GM12878 (cell line): Measurements from ENCODE around the gene HLA-F. TPM values are rescaled to one million over a fixed set of nuclear protein-coding genes. Genes with fewer than 3 reads are reported as not detected.

Experiments
- ATAC-seq: fragments of 200-7000 bp; cut with Tn5 transposase; 3 replicates; pipeline ENCODE4 v1.9.1; 2020; ENCODE audit warnings: mild to moderate bottlenecking, moderate library complexity
- BruUV-seq: library from RNA; stranded (reverse); fragments of 400-500 nt; replicated peaks from 2 replicates; lab custom pipeline; 2021; lab: Mats Ljungman, UMichigan
- CTCF ChIA-PET: fragments of 300-600 bp; sonication (Branson Sonifier 250); formaldehyde crosslinking; extraction: SDS; loops from one replicate; lab custom pipeline; 2021; ENCODE audit warnings: inconsistent platforms; lab: Yijun Ruan, JAX
- POLR2A ChIA-PET: fragments of 350-600 bp; formaldehyde crosslinking; extraction: SDS; loops from one replicate; lab custom pipeline; 2021; ENCODE audit warnings: inconsistent platforms; lab: Charles Lee
- RAD21 ChIA-PET: fragments of 300-600 bp; sonication (Branson Sonifier 250); formaldehyde crosslinking; loops from one replicate; lab custom pipeline; 2023; ENCODE audit warnings: antibody characterized with exemption; ENCODE audit not compliant: unreplicated experiment; lab: Charles Lee
- SMC1A ChIA-PET: fragments of 300-600 bp; sonication (Branson Sonifier 250); formaldehyde crosslinking; loops from one replicate; lab custom pipeline; 2023; ENCODE audit not compliant: unreplicated experiment, uncharacterized antibody; lab: Charles Lee
- DNase-seq: peaks from one replicate; pipeline ENCODE4 v3.0.0-alpha.2; 2011; ENCODE audit warnings: low read depth, low spot score
- FAIRE-seq: peaks from 3 replicates; lab custom pipeline; 2011; peaks lifted over from hg19 to GRCh38; lab: Jason Lieb, UNC
- H2AFZ ChIP-seq: 2 replicates; pipeline ENCODE4 v1.6.0; 2011; ENCODE audit warnings: low read depth, low read length, control low read depth; ENCODE audit not compliant: control insufficient read depth
- H3K27ac ChIP-seq: 2 replicates; pipeline ENCODE4 v1.5.1; 2011; ENCODE audit warnings: control low read depth; ENCODE audit not compliant: control insufficient read depth, insufficient read depth
- H3K27me3 ChIP-seq, 2 experiments: replicated peaks in 1 of 2; 2 replicates each; pipeline versions ENCODE4 v1.6.0 to v1.6.1; 2011; ENCODE audit warnings: low read length in 1 of 2; ENCODE audit not compliant: control insufficient read depth in 2 of 2, insufficient read depth in 2 of 2
- H3K36me3 ChIP-seq, 2 experiments: 2 replicates each; pipeline ENCODE4 v1.5.1; 2011; ENCODE audit warnings: low read length in 1 of 2; ENCODE audit not compliant: control insufficient read depth in 2 of 2, insufficient read depth in 2 of 2
- H3K4me1 ChIP-seq: 2 replicates; pipeline ENCODE4 v1.6.1; 2011; ENCODE audit warnings: mild to moderate bottlenecking, low read length, moderate library complexity, mixed read lengths; ENCODE audit not compliant: control insufficient read depth, insufficient read depth
- H3K4me2 ChIP-seq: 2 replicates; pipeline ENCODE4 v1.6.0; 2011; ENCODE audit warnings: control low read depth; ENCODE audit not compliant: control insufficient read depth, insufficient read depth
- H3K4me3 ChIP-seq: fragments of 200-600 bp; sonication (generic); 2 replicates; pipeline ENCODE4 v1.5.1; 2016
- H3K79me2 ChIP-seq: 2 replicates; pipeline ENCODE4 v1.6.0; 2011; ENCODE audit warnings: low read length; ENCODE audit not compliant: control insufficient read depth, insufficient read depth
- H3K9ac ChIP-seq: 2 replicates; pipeline ENCODE4 v1.8.0; 2011; ENCODE audit warnings: low read length, control low read depth, mixed read lengths; ENCODE audit not compliant: control insufficient read depth, insufficient read depth
- H3K9me3 ChIP-seq: replicated peaks from 3 replicates; pipeline ENCODE4 v1.5.1; 2011; ENCODE audit warnings: mild to moderate bottlenecking, low read length; ENCODE audit not compliant: control insufficient read depth, insufficient read depth
- H4K20me1 ChIP-seq: 2 replicates; pipeline ENCODE4 v1.6.0; 2011; ENCODE audit not compliant: control insufficient read depth, insufficient read depth
- BACH1 ChIP-seq: fragments of 450-650 bp; IDR thresholded peaks from 2 replicates; pipeline ENCODE4 v1.6.1; 2017; ENCODE audit warnings: mild to moderate bottlenecking, borderline replicate concordance
- EP300 ChIP-seq, 2 experiments: fragments of 150-350 bp in 1 of 2; IDR thresholded peaks; 2 replicates each; pipeline ENCODE4 v1.6.1; 2011 to 2012; ENCODE audit warnings: low read depth in 2 of 2, low read length in 2 of 2, borderline replicate concordance in 1 of 2, improper control_type of control experiment in 1 of 2, inconsistent platforms in 1 of 2; ENCODE audit not compliant: control insufficient read depth in 1 of 2
- MEF2B ChIP-seq: fragments of 450-650 bp; IDR thresholded peaks from 2 replicates; pipeline ENCODE4 v1.6.1; 2018; ENCODE audit warnings: mild to moderate bottlenecking, moderate library complexity; ENCODE audit not compliant: partially characterized antibody, poor library complexity, severe bottlenecking
- MYB ChIP-seq: fragments of 150-350 bp; IDR thresholded peaks from 2 replicates; pipeline ENCODE4 v1.6.1; 2014; ENCODE audit warnings: mild to moderate bottlenecking, low read depth, low read length, borderline replicate concordance
- WGBS: methylation state at CpG from one replicate; pipeline ENCODE4 v1.1.6; 2016; ENCODE audit warnings: low lambda C conversion rate; ENCODE audit not compliant: insufficient replicate concordance, insufficient coverage; ENCODE audit errors: missing lambda C conversion rate; 5-methylcytosine and 5-hydroxymethylcytosine counted together
- in situ Hi-C: fragments of 300-500 bp; cut with MboI; formaldehyde crosslinking; loops from 9 replicates; pipeline ENCODE4 v1.14.3; 2018; ENCODE audit warnings: mixed read lengths
- intact Hi-C: fragments of 100-400 bp; cut with micrococcal nuclease; formaldehyde crosslinking; loops from one replicate; pipeline ENCODE4 v1.14.2; 2022; ENCODE audit not compliant: unreplicated experiment
- polyA plus RNA-seq, 11 experiments: library from polyadenylated mRNA; depleted of rRNA in 4 of 11; unstranded in 6 of 11; stranded (reverse) in 5 of 11; fragments of >200 nt; fragmentation: Nextera tagmentation in 4 of 11; fragmentation: Illumina TruSeq in 1 of 11; extraction: Ambion mirVana in 4 of 11; extraction: Trizol in 1 of 11; gene quantifications; 1 replicate in 1 of 11; 2 replicates in 10 of 11; pipeline versions ENCODE4 v1.2.1 to v1.2.3, GENCODE V29; 2011 to 2016; ENCODE audit warnings: inconsistent platforms in 2 of 11, missing spikeins in 2 of 11, low read depth in 1 of 11
- total RNA-seq, 4 experiments: library from RNA; depleted of rRNA in 3 of 4; stranded (reverse); fragments of >200 nt in 3 of 4; fragmentation: Illumina TruSeq in 1 of 4; extraction: Trizol in 1 of 4; gene quantifications; 2 replicates each; pipeline versions ENCODE4 v1.2.1 to v1.2.3, GENCODE V29; 2013 to 2021
- TF ChIP-seq, protein P1 (sequence below): fragments of 450-650 bp; IDR thresholded peaks from 2 replicates; pipeline ENCODE4 v1.6.1; 2017; ENCODE audit warnings: low read depth, mild to moderate bottlenecking, moderate library complexity
- TF ChIP-seq, protein P2 (sequence below): fragments of 450-650 bp; IDR thresholded peaks from 2 replicates; pipeline ENCODE4 v1.6.1; 2016; ENCODE audit warnings: mild to moderate bottlenecking

HLA-F gene
- total and polyA plus RNA-seq, 10 of the 15 experiments (the other 5 are each of a cell fraction or from before 2014, with no cell fraction given) = 30.1 to 342 (median 145) TPM

DNA sequence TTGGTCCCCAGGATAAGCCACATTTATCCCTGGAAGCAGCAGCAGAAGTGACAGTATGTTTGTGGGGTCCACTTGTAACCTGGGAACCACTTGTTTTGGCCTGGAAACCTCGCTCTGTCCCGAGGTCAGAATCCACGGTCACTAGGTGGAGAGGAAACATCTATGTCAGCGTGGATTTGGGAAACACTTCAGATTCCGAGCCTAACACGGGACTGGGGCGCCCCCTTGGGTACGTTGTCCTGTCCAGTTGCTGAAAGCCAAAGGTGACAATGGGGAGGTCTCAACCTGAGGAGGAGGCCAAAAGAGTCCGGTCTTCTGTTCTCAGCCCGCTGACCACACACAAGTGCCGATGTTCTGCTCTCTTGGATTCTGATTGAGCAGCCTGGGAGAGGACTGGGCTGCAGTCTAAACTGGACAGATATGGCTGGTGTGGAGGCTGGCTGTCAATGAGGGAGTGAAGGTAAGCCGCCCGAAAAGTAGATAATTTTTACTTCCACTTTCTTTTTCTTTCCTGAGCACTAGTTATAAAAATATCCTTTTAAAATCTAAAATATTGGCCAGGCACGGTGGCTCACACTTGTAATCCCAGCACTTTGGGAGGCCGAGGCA lies 37.4 kb upstream of the HLA-F start:
- ChIA-PET RAD21 (no interaction called here), SMC1A (no interaction called here)
- Histone ChIP-seq H2AFZ (no peak overlapping the region), H3K4me1 (no peaks in the 10 kb centered on the region), H3K27ac (no peak overlapping the region), H3K9me3 (no peaks in the 10 kb centered on the region; the same call in 2 of the 3 replicates), H3K27me3 (no peaks in the 10 kb centered on the region), H3K4me2 (no peak overlapping the region), H3K9ac (no peak overlapping the region), H4K20me1 (no peaks in the 10 kb centered on the region)
- intact Hi-C loops = no loop called here
- in situ Hi-C loops = no loop called here
- BruUV-seq = no TSS peak
- no peak for DNase-seq
- no peak for FAIRE-seq
- ATAC-seq = no peak
- TF ChIP-seq MEF2B (no peak), MYB (no peak), BACH1 (no peak), EP300 (IDR thresholded peaks at IDR 0.05; ENCODE audit: borderline replicate concordance in 1 of 2, control insufficient read depth in 1 of 2, low read depth in 2 of 2, low read length in 2 of 2) (no peak)
- TF ChIP-seq, protein P1, sequence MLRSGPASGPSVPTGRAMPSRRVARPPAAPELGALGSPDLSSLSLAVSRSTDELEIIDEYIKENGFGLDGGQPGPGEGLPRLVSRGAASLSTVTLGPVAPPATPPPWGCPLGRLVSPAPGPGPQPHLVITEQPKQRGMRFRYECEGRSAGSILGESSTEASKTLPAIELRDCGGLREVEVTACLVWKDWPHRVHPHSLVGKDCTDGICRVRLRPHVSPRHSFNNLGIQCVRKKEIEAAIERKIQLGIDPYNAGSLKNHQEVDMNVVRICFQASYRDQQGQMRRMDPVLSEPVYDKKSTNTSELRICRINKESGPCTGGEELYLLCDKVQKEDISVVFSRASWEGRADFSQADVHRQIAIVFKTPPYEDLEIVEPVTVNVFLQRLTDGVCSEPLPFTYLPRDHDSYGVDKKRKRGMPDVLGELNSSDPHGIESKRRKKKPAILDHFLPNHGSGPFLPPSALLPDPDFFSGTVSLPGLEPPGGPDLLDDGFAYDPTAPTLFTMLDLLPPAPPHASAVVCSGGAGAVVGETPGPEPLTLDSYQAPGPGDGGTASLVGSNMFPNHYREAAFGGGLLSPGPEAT = no peak
- TF ChIP-seq, protein P2, sequence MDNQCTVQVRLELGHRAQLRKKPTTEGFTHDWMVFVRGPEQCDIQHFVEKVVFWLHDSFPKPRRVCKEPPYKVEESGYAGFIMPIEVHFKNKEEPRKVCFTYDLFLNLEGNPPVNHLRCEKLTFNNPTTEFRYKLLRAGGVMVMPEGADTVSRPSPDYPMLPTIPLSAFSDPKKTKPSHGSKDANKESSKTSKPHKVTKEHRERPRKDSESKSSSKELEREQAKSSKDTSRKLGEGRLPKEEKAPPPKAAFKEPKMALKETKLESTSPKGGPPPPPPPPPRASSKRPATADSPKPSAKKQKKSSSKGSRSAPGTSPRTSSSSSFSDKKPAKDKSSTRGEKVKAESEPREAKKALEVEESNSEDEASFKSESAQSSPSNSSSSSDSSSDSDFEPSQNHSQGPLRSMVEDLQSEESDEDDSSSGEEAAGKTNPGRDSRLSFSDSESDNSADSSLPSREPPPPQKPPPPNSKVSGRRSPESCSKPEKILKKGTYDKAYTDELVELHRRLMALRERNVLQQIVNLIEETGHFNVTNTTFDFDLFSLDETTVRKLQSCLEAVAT = no peak
- TF ChIP-seq, all 136 proteins: peak for 0
- Histone ChIP-seq H3K79me2 (no peaks in the 10 kb centered on the region), H3K36me3 (no peaks in the 10 kb centered on the region), H3K4me3 (no peak overlapping the region)
- 69% methylated on average over 13 of the region's 15 CpGs for WGBS
- POLR2A ChIA-PET = no interaction called here
- CTCF ChIA-PET = interaction anchor here (1.7 to 2.6 kb wide), 2 partner anchors 11 to 32 kb away, joined by 5 to 12 read pairs; no protein-coding TSS in a partner anchor
